Hematopoietic multipotent progenitor cell treated with erythropoietin and hydrocortisone succinate and interleukin-3 and kit ligand, for 4 days (in vitro differentiated cells): ENCODE results near the gene CLECL1.

Source experiments
- DNase-seq: peaks from one replicate; pipeline ENCODE4 v3.0.0-alpha.2; 2015

Gene CLECL1

GRCh38 chr12:9732921-9733461 lies at the start of gene CLECL1:
CLECL1 (minus strand) TSS chr12:9733097.
- peak; percentile 65 for DNase-seq

GRCh38 chr12:9781360-9781759 lies 48.5 kb upstream of the CLECL1 start:
- DNase-seq = no peak

GRCh38 chr12:9779209-9779608 lies 46.3 kb upstream of the CLECL1 start:
- DNase-seq = no peak

- no peak for DNase-seq
Measured at GRCh38 chr12:9776781-9777180, 43.9 kb upstream of the CLECL1 start.

GRCh38 chr12:9773216-9773877 lies 40.5 kb upstream of the CLECL1 start:
- peak; percentile 78 for DNase-seq

- peak; percentile 81 for DNase-seq
Measured at GRCh38 chr12:9763025-9763424, 30.1 kb upstream of the CLECL1 start.

GRCh38 chr12:9762369-9762768 lies 29.5 kb upstream of the CLECL1 start:
- DNase-seq = no peak

GRCh38 chr12:9761419-9761781 lies 28.5 kb upstream of the CLECL1 start:
- DNase-seq = peak; percentile 79

- peak; percentile 90 for DNase-seq
Measured at GRCh38 chr12:9760699-9761418, 28.0 kb upstream of the CLECL1 start, which contains the start of gene CD69. CD69 (minus strand) TSS chr12:9760901; CDS start chr12:9760820, 81 bp downstream.

- no peak for DNase-seq
Measured at GRCh38 chr12:9760120-9760519, 27.2 kb upstream of the CLECL1 start.

GRCh38 chr12:9759694-9760093 lies 26.8 kb upstream of the CLECL1 start:
- DNase-seq = no peak

GRCh38 chr12:9758119-9758518 lies 25.2 kb upstream of the CLECL1 start:
- DNase-seq = peak; percentile 72

- peak; percentile 49 for DNase-seq
Measured at GRCh38 chr12:9757433-9758025, 24.6 kb upstream of the CLECL1 start.

- DNase-seq = no peak
Measured at GRCh38 chr12:9756706-9757105, 23.8 kb upstream of the CLECL1 start.

GRCh38 chr12:9756170-9756569 lies 23.3 kb upstream of the CLECL1 start:
- no peak for DNase-seq

- DNase-seq = no peak
Measured at GRCh38 chr12:9755567-9755966, 22.7 kb upstream of the CLECL1 start.

GRCh38 chr12:9755035-9755434 lies 22.1 kb upstream of the CLECL1 start:
- DNase-seq = no peak

- no peak for DNase-seq
Measured at GRCh38 chr12:9754099-9754927, 21.4 kb upstream of the CLECL1 start.

GRCh38 chr12:9753498-9753897 lies 20.6 kb upstream of the CLECL1 start:
- DNase-seq = no peak

GRCh38 chr12:9753073-9753472 lies 20.2 kb upstream of the CLECL1 start:
- no peak for DNase-seq

GRCh38 chr12:9752145-9752933 lies 19.4 kb upstream of the CLECL1 start:
- DNase-seq = no peak
